ENCODE measurements around the gene TTC16. TPM values are rescaled to one million over a fixed set of nuclear protein-coding genes. Genes with fewer than 3 reads are reported as not detected.
A peak's percentile ranks its signal among the peaks of the same experiment; 100 is the strongest.

TTC16 gene
- total RNA-seq, 1 donor from 2014 or later, result not detected

DNA sequence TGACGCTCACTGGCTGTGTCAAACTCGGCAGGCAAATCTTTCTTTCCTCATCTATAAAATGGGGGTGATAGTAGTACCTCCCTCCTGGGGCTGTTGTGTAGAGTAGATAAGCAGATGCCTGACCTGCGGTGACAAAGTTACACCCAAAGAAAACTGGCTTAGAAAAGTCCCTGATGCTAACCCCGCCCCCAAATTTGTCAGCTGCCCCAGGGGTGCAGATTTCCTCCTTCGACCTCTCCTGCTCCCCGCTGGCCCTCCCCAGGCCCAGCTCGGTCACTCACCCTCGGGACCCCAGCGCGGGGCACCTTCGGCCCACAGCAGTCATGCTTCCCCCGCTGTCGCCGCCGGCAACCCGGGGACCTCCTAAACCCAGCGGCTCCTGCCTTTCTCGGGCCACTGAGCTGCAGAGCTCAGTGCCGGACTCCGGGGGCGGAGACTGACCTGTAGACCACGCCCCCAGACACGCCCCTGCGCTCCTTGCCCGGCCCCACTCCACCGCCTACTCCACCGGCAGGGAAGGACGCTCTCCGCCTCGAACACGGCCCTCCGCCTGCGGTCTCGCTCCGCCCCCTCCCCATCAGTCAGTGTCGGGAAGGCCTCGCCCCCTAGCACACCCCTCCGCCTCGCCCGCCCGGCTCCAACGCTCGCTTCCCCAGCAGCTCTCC, 55.2 kb downstream of the TTC16 start:
- Histone ChIP-seq H3K36me3 (ENCODE audit: control insufficient read depth, insufficient read depth, low read length) (no peaks in the 10 kb centered on the region), H3K27me3 (ENCODE audit: control insufficient read depth, insufficient read depth, low read length) (no peaks in the 10 kb centered on the region), H3K4me3 (ENCODE audit: low read depth, low read length) (peak overlapping the region; percentile 45)
- peak; percentile 92 for DNase-seq (ENCODE audit: low read depth)
- no peak for FAIRE-seq
- TF ChIP-seq, protein P1, sequence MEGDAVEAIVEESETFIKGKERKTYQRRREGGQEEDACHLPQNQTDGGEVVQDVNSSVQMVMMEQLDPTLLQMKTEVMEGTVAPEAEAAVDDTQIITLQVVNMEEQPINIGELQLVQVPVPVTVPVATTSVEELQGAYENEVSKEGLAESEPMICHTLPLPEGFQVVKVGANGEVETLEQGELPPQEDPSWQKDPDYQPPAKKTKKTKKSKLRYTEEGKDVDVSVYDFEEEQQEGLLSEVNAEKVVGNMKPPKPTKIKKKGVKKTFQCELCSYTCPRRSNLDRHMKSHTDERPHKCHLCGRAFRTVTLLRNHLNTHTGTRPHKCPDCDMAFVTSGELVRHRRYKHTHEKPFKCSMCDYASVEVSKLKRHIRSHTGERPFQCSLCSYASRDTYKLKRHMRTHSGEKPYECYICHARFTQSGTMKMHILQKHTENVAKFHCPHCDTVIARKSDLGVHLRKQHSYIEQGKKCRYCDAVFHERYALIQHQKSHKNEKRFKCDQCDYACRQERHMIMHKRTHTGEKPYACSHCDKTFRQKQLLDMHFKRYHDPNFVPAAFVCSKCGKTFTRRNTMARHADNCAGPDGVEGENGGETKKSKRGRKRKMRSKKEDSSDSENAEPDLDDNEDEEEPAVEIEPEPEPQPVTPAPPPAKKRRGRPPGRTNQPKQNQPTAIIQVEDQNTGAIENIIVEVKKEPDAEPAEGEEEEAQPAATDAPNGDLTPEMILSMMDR (IDR thresholded peaks at IDR 0.05; ENCODE audit: insufficient read depth, low read length, severe bottlenecking), result no peak

DNA sequence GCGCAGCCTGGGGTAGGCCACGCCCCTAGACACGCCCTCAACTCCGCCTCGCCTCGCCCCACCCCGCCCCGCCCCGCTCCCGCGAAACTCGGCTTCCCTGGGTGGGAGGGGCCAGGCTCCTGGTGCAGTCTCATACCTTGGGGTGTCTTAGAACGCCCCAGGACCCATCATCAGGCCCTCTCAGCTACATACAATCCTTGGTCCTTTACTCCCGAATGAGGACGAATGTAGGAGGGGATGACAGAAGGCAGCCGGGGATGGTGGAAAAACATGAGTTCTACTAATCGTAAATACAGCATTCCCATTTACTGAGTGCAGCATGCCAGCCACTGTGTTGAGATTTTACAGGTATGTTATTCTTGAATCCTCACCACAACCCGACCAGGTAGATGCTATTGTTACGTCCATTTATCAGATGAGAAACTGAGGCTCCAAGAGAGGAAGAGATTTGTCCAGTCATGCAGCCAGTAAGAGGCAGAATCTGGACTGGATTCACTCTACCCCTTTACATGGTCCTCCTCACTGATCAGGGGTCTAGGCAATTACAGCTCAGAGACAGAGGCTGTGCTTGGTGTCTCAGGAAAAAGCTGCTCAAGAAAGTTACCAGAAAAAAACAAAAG, 55.8 kb downstream of the TTC16 start:
- Histone ChIP-seq H3K36me3 (ENCODE audit: control insufficient read depth, insufficient read depth, low read length) (no peaks in the 10 kb centered on the region), H3K27me3 (ENCODE audit: control insufficient read depth, insufficient read depth, low read length) (no peaks in the 10 kb centered on the region), H3K4me3 (ENCODE audit: low read depth, low read length) (peak overlapping the region; percentile 45)
- TF ChIP-seq, protein P1 (IDR thresholded peaks at IDR 0.05; ENCODE audit: insufficient read depth, low read length, severe bottlenecking), result no peak
- no peak for FAIRE-seq
- DNase-seq (ENCODE audit: low read depth), result no peak

DNA sequence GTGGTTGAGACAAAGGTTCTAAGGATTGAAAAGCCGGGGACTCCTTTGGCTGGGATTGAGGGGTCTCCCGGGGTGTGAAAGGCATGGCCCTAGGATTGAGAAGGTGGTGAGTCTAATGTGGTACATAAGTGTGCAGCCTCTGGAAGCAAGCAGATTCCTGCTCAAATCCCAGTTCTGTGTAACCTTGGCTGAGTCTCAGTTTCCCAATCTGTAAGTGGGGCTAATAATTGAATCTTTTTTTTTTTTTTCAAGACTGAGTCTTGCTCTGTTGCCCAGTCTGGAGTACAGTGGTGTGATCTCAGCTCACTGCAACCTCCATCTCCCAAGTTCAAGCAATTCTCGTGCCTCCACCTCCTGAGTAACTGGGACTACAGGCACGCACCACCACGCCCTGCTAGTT, 56.7 kb downstream of the TTC16 start:
- no peak for FAIRE-seq
- Histone ChIP-seq H3K36me3 (ENCODE audit: control insufficient read depth, insufficient read depth, low read length) (no peaks in the 10 kb centered on the region), H3K27me3 (ENCODE audit: control insufficient read depth, insufficient read depth, low read length) (no peaks in the 10 kb centered on the region), H3K4me3 (ENCODE audit: low read depth, low read length) (no peak overlapping the region)
- TF ChIP-seq, protein P1 (IDR thresholded peaks at IDR 0.05; ENCODE audit: insufficient read depth, low read length, severe bottlenecking), result no peak
- no peak for DNase-seq (ENCODE audit: low read depth)

DNA sequence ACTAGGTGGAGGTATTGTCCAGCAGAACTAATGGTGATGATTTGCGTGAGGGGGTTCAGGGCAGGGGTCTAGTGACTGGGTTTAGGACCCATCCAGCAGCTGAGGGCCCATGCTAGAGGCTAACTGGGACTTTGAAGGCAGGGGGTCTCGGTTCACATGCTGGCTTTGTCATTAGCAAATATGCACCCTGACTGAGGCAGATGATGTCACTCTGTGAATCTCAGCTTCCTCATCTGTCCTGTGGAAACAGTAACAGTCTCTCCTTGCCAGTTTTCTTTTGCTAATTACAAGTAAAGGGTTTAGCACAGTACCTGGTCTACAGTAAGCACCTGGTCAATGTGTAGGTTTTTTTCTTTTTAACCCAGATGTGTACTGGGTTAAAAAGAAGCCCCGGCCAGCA, 57.4 kb downstream of the TTC16 start:
- no peaks in the 10 kb centered on the region for H3K36me3 ChIP-seq (ENCODE audit: control insufficient read depth, insufficient read depth, low read length)
- no peaks in the 10 kb centered on the region for H3K27me3 ChIP-seq (ENCODE audit: control insufficient read depth, insufficient read depth, low read length)
- FAIRE-seq (no peak), DNase-seq (ENCODE audit: low read depth) (no peak)
- H3K4me3 ChIP-seq (ENCODE audit: low read depth, low read length), result no peak overlapping the region
- TF ChIP-seq, protein P1 (IDR thresholded peaks at IDR 0.05; ENCODE audit: insufficient read depth, low read length, severe bottlenecking), result no peak

DNA sequence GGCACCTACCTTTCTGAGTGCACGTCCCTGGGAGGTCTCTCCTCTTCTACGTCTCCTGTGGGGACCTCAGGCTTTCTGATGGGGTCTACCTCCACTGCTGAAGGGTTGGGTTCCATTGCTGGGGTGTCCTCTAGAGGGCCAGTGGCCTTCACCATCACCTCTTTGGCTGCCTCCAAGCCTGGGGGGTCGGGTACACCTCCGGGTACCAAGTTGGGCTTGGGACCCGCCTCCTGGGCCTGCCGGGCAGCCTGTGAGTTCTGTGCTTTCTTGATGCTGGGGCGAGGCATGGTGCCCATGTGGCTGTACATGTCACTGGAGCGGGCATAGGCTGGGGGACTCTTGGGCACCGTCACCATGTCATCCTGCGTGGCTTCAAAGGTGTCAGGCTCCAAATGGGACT, 58.1 kb downstream of the TTC16 start:
- Histone ChIP-seq H3K36me3 (ENCODE audit: control insufficient read depth, insufficient read depth, low read length) (no peaks in the 10 kb centered on the region), H3K27me3 (ENCODE audit: control insufficient read depth, insufficient read depth, low read length) (no peaks in the 10 kb centered on the region), H3K4me3 (ENCODE audit: low read depth, low read length) (no peak overlapping the region)
- FAIRE-seq (no peak), DNase-seq (ENCODE audit: low read depth) (no peak)
- TF ChIP-seq, protein P1 (IDR thresholded peaks at IDR 0.05; ENCODE audit: insufficient read depth, low read length, severe bottlenecking), result no peak
